Stimulated activated CD4-positive, alpha-beta T cell treated with anti-CD3 and anti-CD28 coated beads, Interleukin-2, amount 100 ng/mL, for 24 hours (primary cell): ENCODE results near the gene GPR37L1.
"Not testable (repeated sequence)": the region's sequence is repeated elsewhere in the genome, so short reads cannot be mapped to it uniquely, and the experiment has no call there.

ENCODE experiments used
- DNase-seq, 2 donors: peaks; one replicate each; pipeline ENCODE4 v3.0.0-alpha.2; 2020

GPR37L1 gene

GRCh38 chr1:202154766-202155477 is 32.2 kb downstream of the GPR37L1 start:
- peak; percentile 45 to 50 for DNase-seq

GRCh38 chr1:202155478-202156021 is 32.8 kb downstream of the GPR37L1 start:
- no peak for DNase-seq

DNA sequence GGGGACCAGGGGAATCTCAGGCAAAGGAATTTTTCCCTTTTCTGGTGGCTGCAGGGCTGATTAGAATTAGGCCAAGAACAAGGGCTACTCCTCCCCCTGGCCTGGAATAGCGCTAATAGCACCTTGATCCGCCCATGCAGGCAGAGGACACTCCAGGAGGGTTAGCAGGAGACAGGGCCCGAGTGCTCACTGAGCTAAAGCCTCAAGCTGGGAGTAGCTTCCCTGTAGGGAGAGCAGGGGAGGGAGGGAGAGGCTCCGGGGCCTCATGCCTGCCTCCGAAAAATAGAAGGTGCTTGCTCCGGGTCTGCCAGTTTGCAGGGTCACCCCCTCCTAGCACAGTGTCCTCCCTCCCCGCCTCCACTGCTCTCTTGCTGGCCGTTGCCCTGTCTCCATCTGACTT is 33.9 kb downstream of the GPR37L1 start:
- no peak for DNase-seq

DNA sequence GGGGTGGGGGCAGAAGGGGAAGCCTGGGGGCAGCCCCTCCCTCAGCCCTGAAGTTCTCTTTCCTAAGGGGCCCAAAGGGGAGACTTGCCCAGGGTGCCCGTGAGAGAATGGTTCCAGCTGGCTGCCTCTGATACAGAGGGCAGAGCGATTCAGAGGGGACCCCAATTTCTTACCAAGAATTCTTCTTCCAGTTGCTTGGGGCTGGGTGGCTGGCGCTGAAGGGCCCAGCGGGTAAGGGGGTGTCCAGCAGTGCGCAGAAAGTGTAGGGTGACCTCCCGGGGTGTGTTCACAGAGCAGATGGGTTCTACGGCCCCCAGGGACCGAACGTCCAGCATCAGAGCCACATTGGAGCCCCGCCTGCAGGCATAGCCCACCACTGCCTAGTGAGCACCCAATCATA is 35.2 kb downstream of the GPR37L1 start:
- no peak for DNase-seq

DNA sequence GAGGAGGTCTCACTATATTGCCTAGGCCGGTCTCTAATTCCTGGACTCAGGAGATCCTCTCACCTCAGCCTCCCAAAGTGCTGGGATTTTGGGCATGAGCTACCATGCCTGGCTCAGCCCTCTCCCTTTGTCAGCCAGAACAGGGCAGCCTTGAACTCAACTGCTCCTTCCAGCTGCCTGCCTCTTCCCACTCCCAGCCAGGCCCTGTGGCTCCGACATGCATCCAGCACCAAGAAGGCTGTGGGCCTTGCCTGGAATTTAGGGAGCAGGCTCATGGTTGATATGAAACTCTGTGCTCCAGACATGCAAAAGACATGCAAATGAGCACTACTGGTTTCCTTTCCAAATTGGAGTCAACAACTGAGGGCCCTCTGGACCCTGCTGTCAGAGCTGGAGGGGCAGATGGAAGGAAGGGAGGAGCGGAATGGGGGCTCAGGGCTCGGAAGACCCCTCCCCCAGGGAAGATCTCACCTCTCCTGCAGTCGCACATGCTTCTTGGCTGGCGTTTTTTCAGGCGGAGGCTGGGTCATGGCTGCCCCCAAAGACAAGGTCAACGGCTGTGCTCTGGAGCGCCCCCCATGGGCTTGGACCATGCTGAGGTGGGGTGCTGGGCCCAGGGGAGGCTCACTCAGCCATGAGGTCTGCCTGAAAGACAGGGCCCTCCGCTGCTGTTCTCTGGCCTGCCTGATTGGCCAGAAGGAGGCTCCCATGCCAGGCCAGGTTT is 36.3 kb downstream of the GPR37L1 start:
- DNase-seq, result peak; percentile 47 to 54

DNA sequence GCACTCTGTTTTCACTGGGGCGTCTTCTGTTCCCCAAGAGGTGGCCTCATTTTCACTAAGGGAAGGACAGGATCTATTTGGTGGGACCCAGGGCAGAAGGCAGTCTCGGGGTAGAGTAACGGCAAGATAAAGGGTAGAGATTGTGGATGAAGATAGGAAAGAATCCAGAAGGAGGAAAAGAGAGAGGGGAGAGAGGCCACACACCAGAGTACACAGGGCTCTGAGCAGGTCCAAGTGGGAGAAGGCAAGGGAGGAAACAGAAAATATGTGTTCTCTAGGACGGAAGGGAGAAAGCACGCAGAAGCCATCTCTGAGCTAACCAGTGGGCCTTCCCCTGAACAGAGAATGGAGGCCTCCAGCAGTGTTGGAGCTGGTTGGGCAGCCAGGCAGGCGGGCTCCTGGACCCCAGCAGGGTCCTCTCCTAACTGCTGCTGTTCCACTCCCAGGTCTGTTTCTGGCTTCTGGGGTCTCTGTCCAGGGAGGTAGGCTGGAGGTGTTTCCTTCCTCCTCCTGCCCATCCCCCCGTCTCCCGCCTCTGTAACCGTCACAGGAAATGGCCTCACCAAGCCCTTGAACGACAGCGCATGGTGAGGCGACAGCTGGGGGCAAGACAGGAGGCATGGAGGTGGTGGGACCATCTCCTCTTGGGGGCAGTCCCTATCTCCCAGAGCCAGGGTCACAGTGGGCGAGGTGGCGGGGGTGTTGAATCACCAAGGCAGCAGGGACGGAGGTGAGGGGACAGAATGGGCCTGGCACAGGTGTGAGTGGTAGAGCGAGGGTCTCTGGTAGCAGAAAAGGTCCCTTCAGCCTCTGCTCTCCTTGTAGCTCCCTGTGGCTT is 37.0 kb downstream of the GPR37L1 start:
- peak; percentile 77 to 79 for DNase-seq

DNA sequence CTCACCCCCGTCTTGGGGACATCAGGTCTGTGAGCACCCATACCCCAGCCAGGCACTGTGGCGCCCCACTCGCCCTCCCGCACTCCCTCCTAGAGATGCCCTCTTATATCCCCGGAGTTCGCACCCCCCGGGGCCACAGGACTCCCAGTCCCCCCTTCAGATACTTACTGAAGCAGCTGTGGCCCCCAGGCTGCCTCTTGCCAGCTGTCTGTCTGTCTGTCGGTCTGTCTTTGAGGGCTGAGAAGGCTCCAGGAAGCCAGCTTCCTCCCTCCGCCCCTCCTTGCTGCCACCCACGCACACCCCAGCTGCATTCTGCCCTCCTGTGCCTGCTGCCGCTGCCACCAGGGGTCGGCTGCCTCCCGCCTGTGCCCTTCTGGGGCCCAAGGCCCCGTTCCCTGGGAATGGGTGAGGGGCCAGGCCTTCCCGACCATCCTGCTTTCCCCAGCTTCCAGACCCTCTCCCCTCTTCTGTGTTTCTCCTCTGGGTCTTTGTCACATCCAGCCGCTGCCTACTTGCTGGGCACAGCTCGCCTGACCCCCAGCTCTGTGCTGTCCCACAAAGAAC is 37.7 kb downstream of the GPR37L1 start, which contains the start of gene PTPN7:
PTPN7 (minus strand) TSS at position 226 of the 564 bp plus-strand sequence. CDS start 1,200 bp downstream, outside the sequence.
- peak; percentile 91 to 92 for DNase-seq

- DNase-seq, result peak in 1 of 2 donors; percentile 18
These were observed 38.7 kb downstream of the GPR37L1 start for GRCh38 chr1:202161151-202162046.

- DNase-seq, result peak; percentile 65 to 70
These were observed 39.3 kb downstream of the GPR37L1 start for GRCh38 chr1:202162047-202162417.

GRCh38 chr1:202162418-202163280 is 39.9 kb downstream of the GPR37L1 start:
- DNase-seq, result peak; percentile 34 to 39

GRCh38 chr1:202163281-202164270 is 40.9 kb downstream of the GPR37L1 start:
- DNase-seq, result no peak

DNA sequence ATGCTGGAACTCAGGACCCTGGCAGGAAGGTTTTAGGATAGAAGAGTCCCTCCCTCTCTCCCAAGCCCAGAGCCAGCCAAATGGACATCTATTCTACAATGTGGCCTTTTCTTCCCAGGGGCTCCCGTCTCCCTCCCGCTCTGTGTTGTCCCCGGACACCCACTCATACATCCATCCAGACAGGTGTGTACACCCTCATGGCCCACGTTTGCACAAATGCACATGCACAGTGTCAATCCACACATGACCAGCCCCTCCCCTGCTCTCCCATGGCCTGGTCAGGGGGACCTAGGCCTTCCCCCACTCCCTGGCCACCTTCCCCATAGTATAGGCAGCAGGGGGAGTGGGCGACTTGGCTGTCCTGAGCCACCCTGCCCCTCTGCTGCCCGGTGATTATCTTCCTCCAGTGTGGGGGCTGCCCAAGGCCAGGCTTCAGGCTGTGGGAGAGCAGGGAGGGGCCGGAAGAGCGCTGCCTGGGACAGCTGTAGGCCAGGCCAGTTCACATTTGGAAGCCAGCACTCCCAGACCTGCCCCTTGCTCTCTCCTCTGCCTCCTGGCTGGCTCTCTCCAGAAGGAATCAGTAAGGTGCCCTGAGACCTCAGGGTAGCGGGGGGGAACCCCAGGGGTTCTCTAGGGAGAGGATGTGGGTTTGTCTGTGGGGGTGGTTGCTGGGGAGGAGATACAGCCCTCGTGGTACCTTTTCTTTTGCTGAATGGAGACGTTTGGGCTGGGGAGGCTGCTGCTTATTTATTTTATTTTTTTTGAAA is 41.7 kb downstream of the GPR37L1 start:
- DNase-seq, result peak; percentile 64 to 71

DNA sequence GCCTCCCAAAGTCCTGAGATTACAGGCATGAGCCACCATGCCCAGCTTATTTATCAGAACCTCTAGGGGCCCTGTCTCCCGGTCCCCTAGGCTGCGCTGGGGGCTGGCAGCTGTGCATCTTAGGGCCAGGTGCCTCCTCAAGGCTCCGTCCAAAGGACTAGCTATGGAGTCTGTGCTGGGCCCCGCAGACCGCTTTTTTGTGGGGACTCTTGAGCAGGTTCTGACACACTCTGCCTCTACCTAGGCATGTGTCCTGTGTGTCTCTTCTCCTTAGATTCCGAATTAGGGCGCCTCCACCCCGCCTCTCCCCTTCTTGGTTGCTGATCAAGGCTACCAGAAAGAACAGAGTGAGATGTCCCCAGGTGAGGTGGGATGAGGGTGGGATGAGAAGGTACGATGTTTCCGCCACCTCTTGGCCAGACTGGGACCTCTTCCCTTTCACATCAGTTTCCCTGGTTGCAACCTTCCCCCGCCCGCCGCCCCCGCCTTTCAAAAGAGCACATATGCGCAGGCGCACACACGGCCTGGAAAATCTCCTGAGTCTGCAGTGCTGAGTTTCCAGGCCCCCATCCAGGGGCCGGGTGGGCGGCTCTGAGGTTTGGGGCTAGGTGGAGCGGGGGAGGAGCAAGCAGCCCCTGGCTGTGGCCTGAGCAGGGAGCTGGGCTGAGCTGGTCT is 42.7 kb downstream of the GPR37L1 start:
- peak; percentile 49 to 81 for DNase-seq

DNA sequence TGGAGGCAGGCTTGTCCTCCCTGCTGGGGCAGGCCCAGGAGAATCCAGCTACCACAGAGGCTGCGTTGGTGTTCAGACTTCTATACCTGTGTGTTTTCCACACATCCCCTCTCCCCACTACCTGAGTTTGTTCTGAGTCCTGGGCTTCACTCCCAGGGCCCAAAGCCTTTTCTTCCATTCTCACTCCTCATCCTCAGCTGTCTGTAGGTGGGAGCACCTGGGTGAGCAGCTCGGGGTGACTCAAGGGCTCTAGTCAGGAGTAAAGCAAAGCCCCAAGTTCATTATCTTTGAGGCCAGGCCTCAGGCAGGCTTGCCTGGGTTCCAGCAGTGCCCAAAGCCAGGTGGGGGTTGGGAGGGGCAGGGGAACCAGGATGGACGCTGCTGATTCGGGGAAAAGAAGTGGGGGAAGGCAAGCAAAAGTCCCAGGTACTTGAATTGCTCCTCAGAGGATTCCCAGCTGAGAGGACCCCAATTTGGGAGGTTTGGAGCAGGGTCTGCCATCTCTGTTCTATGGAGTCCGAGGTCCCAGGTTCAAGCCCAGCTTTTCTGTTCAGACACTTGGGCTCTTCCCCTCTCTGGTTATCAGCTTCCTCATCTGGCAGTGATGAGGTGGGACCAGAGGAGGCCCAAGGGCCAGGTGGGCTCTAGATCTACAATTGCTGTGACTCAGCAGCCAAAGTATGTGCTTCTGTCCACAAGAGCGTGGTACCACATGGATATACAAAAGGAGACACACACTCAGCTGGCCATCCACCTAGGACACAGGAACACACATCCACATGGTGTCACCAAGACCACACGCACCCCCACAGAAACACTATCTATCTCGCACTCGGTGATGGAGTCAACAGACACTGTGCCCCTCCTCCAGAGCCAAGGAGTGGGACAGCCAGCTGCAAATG is 43.5 kb downstream of the GPR37L1 start:
- DNase-seq, result no peak

DNA sequence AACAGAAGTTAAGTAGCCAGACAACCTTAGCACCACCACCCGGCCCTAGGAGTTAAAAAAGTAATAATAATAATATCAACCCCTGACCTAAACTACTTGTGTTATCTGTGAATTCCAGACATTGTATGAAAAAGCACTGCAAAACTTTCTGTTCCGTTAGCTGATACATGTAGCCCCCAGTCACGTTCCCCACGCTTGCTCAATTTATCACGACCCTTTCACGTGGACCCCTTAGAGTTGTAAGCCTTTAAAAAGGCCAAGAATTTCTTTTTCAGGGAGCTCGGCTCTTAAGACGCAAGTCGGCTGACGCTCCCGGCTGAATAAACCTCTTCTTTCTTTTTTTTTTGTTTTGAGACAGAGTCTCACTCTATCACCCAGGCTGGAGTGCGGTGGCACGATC is 44.3 kb downstream of the GPR37L1 start:
- DNase-seq, result not testable (repeated sequence)

- DNase-seq, result no peak
These were observed 45.1 kb downstream of the GPR37L1 start for GRCh38 chr1:202167708-202168415.
